Measurements from ENCODE around the gene OR4F6.
"Not testable (repeated sequence)": the region's sequence is repeated elsewhere in the genome, so short reads cannot be mapped to it uniquely, and the experiment has no call there.

OR4F6 gene, protein sequence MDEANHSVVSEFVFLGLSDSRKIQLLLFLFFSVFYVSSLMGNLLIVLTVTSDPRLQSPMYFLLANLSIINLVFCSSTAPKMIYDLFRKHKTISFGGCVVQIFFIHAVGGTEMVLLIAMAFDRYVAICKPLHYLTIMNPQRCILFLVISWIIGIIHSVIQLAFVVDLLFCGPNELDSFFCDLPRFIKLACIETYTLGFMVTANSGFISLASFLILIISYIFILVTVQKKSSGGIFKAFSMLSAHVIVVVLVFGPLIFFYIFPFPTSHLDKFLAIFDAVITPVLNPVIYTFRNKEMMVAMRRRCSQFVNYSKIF

DNA sequence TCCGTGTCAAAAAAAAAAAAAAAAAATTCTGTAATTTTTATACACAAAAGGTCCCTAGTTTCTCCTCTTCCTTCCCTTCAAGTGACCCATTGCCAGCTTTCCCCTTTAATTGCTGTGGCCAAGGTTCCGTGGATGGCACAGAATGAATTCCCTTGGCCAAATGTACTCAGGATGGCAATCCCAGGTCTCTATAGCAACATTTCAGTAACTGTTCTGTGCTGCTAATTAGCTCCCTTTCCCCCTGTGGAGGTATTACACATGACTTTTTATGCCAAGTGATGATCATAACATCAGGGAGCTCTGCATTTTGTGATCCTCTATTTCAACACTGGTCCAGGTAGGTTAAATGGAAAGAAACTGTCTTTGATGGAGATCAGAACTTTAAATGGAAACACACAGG, at the start of gene OR4F6:
OR4F6 (plus strand) TSS at position 301 of the 400 bp plus-strand sequence. CDS start 2,211 bp downstream, outside the sequence.
- DNase-seq: no peak

DNA sequence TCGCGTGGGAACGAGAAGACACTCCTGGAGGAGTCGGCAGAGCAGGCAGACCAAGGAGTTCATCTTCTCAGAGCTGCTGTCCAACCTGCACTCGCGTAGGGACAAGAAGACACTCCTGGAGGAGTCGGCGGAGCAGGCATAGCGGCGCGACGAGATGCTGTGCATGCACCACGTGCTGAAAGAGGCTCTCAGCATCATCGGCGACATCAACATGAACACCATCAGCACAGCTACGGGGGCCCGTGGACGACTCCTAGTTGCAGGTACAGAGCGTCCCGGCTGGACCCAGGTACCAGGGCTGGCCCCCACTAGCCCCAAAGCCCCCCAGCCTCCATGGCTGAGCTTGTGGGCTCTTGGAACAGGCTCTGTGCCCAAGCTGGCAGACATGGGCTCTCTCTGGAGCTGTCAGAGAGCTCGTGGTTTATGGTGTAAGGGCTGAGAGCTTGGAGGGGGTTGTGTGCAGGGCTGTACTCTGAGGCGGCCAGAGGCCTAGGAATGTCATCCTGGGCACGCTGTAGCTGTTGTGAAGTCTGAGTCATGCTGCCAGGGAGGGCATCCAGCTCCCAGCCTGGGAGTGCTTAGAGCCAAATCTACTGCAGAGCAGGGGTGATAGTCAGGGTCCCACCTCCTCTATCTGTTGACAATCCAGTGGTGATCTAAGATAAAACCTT, 38.5 kb upstream of the OR4F6 start:
- DNase-seq: not testable (repeated sequence)

DNA sequence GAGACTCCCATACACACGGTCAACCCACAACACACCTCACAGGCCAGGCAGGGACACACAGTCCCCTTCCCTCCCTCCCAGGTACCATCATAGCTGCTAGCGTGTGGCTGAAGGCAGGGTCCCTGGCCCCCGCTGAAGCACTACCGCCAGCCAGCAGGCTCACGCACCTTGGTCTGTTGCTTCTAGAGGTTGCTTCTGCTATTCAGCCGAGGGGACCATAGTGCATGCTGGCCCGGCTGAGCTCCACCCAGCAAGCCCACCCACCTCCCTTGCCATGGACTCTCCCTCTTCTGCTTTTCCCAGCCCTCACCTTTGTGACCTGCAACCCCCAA, 38.0 kb upstream of the OR4F6 start:
- DNase-seq: not testable (repeated sequence)

DNA sequence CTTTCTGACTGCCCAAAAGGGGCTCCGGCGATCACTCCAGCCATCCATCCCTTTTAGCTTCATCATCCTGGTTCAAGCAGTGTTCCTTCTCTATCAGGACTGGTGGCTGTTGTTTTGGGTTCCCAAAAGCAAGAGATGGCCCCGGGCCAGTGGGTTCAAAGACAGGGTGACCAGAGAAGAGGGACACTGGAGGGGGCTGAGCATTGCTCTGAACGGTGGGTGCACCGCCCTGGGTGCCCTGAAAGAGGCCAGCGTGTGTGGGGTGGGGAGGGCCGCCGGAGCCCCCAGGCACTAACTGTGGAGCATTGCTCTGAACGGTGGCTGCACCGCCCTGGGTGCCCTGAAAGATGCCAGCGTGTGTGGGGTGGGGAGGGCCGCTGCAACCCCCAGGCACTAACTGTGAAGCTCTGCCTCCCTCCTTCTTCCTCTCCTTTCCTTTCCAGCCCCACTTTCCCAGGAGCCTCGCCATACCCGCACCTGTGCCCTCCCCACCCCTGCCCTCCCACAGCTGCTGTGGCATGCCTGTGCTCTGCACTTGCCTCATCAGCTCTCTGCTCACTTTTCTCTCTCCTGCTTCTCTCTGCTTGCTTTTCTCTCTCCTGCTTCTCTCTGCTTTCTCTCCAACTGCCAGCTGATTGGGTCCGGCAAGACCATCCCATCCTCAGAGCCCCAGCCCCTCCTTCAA, 37.4 kb upstream of the OR4F6 start:
- no peak for DNase-seq

DNA sequence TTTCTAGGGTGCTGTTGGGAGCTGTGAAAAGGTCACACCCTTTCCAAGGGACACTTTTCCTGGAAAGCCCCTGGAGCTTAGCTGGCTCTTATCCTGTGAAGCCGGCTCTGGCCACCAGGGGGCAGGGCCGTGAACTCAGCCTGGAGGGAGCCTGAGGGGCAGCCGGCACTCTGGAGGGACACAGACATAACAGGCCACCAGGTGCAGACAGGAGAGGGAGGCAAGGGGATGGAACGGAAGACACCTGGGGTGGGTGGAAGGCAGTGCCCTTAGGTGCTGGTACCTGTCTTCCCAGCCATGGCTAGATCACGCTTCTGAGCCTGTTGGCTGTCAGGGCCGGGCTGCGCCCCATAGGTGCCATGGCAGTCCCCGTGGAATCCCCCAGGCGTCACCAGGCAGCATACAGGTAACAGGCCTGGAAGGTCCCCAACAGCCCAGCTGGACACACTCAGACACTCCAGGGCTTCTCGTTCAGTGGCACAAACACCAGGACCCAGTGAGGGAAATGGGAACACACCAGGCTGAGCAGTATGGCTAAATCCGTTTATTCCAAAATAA, 36.1 kb upstream of the OR4F6 start:
- DNase-seq: not testable (repeated sequence)

DNA sequence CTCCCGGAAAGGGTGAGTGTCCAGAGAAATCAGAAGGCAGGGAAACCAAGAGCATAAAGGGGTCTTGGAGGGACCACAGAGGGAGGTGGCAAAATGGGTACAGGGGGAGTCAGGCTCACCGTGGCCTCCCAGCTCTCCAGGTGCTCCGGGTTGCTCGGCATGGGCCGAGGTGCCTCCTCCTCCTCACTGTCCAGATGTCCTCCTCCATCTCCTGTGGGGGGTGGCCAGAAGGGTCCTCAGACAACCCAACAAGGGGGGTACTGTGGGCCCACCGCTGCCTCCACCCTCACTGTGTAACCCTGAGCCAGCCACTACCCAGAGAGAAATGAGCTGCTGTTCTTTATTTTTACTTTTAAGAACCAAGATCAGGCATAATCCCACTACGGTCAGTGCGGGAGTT, 30.4 kb upstream of the OR4F6 start:
- DNase-seq: no peak

DNA sequence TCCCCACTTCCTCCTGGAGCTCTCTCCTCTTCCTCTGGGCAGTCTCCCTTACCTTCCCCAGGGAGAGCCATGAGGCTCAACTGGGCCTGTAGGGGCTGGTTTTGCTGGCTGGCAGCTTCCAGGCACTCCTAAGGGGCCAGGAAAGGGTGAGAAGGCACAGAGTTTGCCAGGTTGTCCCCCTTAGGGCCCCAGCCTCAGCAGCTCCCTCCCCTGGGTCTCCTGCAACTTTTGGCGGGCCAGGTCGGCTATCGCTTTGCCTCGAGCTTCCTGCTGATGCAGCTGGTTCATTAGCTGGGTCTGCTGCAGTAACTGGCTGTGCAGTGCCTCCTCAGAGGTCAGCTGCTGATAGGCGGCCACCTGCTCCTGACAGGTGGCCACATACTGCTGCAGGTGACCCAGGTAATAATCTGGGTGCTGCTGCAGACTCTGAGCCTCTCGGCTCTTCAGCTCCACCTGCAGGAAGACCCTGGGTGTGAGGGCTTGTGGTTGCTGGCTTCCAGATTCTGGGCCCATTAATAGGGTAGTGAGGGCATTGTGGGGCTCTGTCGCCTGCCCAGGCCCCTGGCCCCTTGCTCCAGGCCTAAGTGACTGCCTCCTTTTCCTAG, 29.7 kb upstream of the OR4F6 start:
- DNase-seq: no peak

DNA sequence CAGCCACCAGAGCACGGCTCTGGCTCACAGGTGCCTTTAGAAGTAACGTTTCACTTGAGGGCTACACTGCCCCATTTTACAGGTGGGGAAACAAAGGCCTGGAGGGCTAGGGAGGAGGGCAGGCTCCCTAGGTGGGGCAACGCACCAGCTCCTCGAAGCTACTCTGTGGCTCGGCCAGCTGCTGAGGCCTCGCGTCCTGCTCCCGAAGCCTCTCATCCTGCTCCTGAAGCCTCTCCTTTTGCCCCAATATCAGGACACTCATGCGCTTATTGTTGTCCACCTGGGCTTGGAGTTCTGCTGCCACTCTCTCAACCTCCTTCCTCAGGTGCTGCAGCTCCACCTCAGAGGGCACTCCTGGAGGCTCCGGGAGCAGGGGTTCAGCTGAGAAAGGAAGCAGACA, 28.2 kb upstream of the OR4F6 start:
- no peak for DNase-seq

DNA sequence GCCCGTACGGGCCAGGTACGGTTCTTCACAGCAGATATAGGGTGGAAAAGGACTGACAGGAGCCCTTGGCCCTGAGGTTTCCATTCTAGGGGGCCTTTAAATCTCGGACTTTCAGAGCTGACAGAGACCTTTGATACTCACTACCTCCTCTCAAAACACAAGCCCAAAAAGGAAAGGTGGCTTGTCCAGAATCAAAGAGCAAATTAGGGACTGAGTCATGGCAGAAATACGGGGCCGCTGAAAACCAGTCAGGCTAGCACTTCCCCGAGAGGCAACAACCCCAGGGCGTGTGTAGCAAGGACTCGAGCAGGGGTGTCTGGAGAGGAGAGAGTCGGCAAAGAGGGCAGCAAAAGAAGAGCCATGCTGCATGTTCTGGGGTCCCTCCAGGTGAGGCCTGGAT, 24.7 kb upstream of the OR4F6 start:
- DNase-seq: not testable (repeated sequence)

DNA sequence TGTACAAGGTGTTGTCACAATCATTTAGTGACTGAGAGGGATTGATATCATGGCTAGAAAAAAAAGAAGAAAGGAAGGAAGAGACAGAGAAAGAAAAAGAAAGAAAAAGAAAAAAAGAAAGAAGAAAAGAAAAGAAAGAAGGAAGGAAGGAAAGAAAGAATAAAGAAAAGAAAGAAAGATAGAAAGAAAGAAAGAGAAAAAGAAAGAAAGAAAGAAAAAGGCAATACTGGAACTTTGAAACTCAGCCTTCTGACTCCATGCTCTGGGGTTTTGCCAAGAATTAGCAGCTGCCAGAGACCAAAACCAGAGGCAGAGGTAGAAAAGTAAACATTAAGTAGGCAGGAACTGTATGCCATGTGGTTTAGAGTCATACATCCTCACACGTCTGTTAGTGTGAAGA, 23.1 kb upstream of the OR4F6 start:
- not testable (repeated sequence) for DNase-seq

DNA sequence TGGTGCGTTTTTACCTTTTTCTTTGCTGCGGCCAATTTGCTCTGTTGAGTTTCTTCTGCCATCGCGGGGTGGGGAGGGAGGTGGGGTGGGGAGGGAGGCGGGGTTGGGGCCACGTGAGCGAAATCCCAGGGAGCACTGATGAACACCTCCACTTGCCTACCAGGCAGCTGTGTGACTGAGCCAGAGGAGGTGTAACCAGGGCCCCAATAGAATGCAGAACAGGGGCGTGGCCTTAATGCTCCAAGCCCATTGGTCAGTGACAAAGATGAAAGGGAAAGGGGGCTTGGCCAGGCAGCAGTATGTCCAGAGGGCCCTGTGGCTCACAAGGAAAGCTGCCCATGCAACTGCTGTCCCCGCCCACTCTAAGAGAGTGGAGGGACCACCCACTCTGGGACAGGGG, 21.4 kb upstream of the OR4F6 start:
- no peak for DNase-seq

DNA sequence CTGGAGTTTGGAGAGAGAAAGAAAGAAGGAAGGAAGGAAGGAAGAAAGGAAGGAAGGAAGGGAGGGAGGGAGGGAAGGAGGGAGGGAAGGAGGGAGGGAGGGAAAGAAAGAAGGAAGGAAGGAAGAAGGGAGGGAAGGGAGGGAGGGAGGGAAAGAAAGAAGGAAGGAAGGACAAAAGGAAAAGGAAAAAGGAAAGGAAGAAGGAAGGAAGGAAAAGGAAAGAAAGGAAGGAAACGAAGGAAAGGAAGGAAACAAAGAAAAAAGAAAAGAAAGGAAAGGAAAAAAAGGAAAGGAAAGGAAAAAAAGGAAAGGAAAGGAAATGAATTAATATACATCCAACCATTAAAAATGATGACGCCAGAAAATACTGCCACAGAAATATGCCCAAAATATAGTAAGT, 18.7 kb upstream of the OR4F6 start:
- no peak for DNase-seq

DNA sequence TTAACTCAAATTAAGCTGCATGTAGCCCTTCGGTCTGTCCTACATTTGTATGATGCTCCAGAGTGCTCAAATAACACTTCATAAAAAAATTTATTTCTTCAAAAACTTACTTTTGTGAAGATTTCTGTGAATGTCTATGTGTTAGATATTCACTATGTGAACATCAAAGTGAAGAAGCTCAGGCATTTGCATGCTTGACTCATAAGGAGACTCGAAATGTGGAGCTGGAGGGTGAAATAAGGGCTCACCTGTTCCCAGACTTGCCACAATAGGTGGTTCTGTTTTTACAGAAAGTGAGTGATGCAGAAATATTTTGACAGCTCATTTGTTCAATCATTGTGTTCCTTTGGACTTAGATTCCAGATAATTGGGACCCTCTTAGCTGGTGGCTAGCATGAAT, 16.9 kb upstream of the OR4F6 start:
- not testable (repeated sequence) for DNase-seq

DNA sequence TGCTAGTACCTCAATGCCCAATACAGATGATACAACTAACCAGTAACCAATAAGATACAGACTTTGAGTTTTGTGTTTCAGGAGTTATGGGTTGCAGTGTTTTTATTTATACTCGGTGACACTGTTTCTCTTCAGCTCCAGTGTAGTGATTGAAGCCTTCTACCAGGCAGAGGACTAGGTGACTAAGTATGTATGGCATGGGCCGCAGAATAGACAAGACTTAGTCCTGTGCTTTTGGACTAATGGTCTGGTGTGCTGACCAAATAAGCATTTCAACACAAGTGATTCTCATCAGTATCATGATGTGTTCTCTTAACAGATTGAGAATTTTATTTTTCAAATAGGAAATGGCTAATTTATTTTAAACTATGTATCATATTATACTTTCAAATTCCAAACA, 15.3 kb upstream of the OR4F6 start:
- DNase-seq: not testable (repeated sequence)

DNA sequence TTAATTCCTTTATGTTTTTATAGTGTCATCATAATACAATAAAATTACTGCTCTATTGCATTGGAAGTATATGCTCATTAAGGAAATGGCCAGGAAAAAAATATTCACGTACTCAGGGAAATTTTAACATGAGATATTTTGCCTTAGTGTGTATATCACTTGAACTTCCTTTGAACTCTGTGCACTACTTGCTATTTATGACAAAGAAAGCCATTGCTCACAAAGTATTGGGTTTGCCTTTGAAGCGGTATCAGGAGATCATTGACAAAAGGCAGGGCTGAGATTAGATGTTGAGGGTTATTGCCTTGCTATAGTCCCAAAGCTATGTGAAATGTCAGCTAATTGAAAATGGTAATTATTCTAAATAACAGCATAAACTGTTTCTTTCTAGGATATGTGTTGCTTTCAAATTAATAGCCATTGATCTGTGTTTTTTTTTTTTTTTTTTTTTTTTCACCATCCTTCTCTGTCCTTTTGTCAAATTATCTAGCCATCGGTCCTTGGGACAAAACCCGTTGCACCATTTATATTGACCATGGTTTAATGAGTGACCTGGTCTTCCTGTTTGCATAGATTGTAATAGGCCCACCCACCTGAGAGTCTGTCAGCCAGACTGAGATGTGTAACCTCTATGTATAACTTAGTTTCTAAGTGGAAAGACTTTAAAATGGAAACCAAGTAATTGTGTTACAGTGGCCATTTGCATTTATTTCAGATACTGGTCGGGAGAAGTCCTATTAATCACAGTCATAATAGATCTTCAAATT, 14.6 kb upstream of the OR4F6 start:
- DNase-seq: not testable (repeated sequence)

DNA sequence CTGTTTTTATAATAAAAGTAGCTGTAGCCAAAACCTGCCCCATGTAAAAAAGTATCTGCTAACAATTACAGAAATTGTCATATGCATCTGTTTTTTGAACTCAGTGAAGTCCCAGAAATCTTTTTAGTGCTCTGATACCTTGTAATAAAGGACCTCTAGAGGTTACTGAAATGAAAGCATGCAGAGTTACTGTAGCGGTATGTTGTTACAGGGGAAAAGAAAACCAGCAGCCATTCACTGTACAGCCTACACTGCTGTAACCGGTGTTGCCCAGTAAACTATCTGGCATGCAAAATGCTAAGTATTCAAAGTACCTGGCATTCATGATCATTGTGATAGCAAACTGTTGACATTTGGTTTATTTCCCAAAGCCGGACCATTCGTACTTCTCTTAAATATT, 12.6 kb upstream of the OR4F6 start:
- DNase-seq: not testable (repeated sequence)

DNA sequence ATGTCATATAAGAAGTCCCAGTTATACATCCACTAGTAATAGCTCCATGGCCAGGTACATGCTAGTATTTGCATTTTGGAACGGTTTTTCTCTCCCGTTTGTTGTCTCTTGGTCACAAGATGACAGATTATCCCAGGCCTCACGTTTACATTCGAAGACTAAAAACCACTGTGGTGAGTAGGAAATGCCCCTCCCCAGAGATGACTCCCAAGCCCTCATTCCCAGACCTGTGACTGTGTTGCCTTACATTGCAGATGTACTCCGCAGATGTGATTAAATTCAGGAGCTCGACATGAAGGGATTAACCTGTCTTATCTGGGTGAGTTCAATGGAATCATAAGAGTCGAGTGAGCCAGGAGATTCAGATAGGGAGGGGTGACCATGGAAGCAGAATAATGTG, 9.3 kb upstream of the OR4F6 start:
- not testable (repeated sequence) for DNase-seq

DNA sequence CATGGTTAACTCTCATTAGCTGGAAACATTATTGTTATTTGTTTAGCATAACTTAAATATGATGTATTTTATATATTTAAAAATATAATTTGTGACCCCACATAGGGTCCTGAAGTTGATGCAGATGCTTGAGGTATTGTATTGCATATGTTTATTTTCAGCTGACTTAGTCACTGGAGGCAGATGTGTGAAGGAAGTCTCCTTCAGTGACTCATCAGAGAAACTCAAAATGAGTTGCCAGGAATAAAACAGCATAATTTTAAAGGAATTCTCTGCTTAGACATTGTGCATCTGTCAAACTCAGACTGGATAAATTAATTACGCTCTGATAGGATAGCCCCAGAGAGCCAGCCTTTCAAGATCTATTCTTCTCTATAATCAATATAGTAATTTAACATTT, 7.9 kb upstream of the OR4F6 start:
- no peak for DNase-seq

DNA sequence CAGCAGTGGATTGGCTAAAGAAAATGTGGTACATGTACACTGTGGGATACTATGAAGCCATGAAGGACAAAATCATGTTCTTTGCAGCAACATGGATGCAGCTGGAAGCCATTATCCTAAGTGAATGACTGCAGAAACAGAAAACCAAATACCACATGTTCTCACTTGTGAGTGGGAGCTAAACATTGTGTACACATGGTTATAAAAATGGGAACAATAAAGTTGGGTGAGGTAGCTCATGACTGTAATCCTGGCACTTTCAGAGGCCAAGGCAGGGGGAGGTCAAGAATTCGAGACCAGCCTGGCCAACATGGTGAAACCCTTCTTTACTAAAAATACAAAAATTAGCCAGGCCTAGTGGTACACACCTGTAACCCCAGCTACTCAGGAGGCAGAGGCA, 3.6 kb upstream of the OR4F6 start:
- DNase-seq: no peak

DNA sequence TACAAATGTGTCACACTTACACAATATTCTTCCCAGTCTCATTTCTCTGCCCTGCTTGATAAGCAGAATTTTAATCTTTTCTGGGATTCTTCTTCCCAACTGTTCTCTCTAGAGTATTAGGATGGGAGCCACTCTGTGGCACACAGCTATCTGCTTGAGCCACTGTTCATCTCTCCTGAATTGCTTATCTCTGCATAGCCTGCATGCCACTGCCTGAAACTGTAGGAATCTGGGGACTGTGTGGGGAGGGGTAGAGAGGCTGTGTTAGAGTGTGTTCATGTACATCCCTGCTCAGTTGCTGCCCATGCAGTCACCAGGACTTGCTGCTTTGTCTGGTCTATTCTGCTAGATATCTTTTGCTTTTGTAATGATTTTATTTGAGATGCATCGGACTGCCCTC, 2.3 kb upstream of the OR4F6 start:
- DNase-seq: no peak

DNA sequence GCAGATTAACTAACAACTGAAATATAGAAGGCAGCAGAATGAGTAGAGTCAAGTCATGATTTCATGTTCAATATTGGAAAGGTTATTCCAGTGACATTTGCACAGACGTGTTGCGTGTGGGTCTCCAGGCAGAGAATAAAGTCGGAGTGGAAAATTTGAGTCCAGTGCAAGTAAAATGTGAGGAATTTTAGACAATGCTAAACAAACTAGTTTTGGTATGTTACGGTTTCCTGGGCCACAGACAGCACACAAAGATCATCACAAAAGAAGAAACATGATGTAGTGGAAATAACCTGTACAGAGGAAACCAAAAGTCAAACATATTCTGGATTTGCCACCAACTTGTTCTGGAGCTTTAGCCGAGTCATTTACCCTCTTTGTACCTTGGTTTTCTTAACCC, 367 bp downstream of the OR4F6 start:
- DNase-seq: no peak

DNA sequence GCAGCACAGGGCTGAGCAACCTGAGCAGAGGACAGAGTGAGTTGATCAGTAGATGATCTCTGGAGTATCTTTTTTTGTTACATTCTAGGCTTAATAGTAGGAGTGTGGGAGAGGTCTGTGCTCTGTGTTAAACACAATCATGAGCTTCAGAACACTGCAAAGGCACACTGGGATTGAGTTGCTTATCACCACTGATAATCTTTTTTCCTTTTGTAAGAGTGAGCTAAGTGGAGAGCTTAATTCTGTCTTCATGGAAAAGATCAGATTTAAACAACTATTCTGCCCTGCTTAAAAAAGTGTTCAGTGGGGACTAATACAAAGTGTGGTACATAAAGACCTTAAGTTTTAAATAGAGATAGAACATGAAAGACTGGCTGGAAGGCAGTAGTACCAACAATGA, 1.1 kb downstream of the OR4F6 start:
- DNase-seq: no peak

DNA sequence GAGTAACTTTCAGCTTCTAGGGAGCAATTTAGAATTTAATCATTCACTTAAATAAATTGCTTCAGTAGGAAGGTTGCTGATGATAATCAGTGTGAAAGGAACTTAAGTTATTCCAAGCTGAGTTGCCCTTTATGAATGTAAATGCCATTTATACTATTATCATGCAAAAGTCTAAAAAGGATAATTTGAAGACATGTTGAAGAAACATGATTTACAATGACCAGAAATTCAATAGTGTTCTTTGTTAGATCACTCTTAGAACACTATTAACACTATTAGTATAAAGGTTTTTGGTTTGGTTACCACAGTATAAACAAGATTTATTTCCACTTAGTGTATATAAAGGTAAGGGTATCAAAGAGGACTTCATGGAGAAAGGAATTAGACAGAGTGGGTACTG, 1.6 kb downstream of the OR4F6 start:
- no peak for DNase-seq

Data from stimulated activated naive CD4-positive, alpha-beta T cell (primary cell).